GM21360 (cell line): ENCODE measurements around the gene KRTAP10-11.
"Not testable (repeated sequence)": the region's sequence is repeated elsewhere in the genome, so short reads cannot be mapped to it uniquely, and the experiment has no call there.

ENCODE experiments used
- ATAC-seq: cut with Tn5 transposase; IDR thresholded peaks from one replicate; pipeline ENCODE4 v1.9.1; 2021; ENCODE audit warnings: mild to moderate bottlenecking, moderate library complexity; ENCODE audit not compliant: unreplicated experiment

KRTAP10-11 gene

DNA sequence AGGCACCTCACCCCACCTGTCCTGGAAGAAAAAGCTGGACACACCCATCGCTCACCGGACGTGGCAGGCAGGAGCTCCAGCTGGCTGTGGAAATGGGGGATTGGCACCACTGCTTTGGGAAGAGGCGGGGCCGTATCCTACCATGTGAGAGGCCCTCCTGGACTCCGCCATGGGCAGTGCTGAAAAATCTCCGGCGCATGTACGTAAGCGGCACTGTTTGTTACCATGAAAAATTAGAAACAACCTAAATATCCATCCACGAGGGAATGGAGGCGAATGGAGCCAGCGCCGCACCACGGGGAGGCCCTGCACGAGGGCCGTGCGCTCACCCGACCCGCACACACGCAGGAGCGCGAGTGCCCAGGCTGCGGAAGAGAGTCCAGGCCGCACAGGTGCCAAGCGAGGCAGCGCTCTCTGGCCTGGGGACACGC is 31.2 kb upstream of the KRTAP10-11 start:
- ATAC-seq = no peak

DNA sequence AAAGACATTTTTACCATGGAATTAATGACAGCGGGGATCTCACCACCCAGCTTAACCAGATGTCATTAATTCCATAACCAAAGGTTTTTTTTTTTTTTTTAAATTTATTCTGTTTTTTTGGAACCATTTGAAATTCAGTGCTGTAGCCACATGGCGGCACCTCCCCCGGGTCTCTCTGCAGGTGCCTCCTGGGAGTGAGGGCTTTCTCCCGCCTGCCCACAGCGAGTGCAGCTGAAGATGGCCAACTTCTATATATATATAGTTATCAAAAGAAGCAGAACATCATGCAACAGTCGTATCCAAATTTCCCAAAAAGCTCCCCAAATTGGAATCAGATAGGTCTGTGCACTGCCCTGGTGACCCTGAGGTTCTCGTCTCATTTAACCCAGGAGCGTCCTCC is 30.7 kb upstream of the KRTAP10-11 start:
- no peak for ATAC-seq

DNA sequence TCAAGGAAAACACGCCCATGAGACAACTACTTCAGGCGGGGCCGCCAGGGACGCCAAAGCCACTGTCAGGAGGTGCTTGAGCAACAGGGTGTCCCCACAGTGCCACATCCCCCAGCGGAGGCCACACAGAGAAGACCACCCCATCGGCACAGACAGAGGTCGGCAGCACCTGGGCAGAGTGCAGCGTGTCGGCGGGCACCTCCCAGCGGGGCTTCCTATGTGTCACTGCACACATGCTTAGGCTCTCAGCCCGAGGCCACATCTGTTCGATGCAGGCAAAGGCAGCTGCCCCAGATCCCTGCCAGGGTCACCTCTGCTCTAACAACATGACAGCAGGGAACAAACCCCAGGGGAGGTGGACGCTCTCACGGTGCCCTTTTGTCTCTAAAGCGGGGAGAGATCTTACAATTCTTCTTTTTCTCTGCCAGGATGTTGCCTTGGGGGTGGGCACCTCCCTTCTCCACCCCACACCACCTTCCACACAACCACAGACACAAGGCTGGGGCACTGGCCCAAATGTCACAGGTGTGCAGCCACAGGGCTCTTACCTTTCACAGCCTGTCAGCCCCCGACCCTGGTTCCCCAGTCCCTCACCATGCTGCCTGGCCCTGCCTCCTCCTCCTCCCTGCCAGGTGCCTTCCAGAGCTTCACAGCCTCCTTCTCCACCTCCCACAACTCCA is 30.2 kb upstream of the KRTAP10-11 start:
- ATAC-seq = no peak

DNA sequence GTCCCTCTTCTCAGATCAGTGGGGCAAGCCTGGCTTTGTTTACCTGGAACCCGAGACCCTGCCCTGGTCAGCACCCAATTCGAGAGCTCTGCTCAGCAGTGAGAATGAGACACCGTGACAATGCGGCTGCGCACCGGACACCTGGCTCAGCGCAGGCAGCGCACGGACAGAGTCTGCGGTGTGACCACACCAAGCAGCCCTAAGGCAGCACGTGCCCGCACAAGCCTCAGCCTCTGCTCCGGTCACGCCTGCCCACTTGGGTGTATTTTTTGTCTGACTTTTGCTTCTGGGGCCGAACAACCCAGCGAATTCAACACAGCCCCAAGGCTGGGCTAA is 29.7 kb upstream of the KRTAP10-11 start:
- ATAC-seq = no peak

DNA sequence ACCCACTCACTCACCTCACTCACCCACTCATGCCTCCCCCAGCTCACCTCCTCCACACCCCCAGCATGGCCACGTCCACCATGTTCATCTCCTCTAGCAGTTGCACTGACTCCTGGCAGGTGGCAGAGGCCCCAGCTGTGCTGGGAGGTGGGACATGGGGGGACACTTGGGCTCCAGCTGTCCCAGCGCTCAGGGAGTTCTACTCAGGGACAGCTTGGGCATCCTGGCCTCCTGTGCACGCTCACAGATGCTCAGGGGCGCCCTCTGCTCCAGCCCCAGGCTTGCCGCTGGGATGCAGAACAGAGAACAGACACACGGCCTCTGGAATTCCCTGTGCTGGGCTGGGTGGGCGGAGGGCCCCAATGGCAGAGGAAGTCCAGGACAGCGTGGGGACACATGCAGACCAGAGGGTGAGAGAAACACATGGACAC is 29.1 kb upstream of the KRTAP10-11 start:
- no peak for ATAC-seq

DNA sequence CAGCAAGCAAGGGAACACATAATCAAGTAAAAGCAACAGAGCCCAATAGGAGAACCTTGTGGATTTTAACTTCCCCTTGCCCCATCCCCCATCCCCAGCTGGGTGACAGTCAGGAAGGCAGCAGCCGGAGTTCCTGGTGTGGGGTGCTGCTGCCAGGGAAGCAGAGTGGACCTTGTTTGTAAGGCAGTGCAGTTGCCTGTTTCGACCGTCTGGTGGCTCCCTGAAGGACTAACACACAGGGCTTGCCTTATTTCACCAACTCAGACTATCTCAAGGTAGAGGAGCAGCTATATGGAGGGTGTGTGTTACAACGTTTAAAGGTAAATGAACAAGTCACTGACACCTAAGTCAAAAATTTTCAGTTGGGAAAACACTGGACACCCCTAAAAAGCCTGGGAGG is 27.7 kb upstream of the KRTAP10-11 start:
- no peak for ATAC-seq

DNA sequence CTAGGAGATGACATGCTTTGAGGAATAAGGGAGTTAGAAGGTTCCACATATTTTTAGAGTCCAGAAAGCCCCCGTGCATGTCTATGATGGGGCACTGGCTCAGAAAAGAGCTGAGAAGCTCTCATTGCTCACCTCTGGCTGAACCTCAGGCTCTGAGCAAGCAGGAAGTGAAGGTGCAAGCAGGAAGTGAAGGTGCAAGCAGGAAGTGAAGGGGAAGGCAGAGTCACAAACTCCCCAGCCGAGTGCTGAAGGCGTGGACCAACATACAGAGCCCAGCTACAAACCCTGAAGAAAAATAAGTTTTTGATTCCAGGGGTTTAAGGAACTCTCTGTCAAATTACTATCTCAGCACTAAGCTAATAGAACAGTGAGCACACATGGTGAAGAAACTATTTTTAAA is 27.3 kb upstream of the KRTAP10-11 start:
- no peak for ATAC-seq

DNA sequence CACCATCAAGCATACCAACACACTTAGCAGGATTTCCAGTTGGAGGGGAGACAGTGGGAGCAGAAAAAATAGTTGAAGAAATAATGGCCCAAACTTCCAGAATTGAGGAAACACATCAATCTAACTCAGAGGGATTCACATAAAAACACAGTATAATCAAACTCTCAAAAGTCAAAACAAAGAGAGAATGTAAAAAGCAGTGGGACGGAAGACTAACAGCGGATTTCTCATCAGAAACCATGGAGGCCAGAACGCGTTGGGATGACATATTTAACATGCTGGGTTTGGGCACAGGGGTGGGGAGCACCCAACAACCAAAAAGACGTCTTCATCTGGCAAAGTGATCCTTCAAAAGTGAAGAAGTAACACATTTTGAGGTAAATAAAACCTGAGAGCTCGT is 26.3 kb upstream of the KRTAP10-11 start:
- ATAC-seq = no peak

DNA sequence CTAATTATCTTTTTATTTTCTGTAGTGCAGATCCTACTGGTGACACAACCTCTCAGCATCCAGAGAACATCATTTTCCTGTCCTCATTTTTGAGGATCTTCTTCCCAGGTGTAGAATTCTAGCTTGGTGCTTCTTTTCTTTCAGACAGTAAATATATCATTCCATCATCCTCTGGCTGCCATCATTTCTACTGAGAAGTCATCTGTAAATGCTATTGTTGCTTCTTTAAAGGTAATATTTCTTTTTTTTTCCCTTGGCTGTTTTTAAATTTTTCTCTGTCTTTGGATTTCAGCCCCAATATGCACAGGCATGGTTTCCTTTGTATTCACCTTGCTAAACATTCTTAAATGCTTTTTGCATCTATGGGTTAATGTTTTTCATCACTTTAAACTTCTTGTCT is 22.6 kb upstream of the KRTAP10-11 start:
- no peak for ATAC-seq

DNA sequence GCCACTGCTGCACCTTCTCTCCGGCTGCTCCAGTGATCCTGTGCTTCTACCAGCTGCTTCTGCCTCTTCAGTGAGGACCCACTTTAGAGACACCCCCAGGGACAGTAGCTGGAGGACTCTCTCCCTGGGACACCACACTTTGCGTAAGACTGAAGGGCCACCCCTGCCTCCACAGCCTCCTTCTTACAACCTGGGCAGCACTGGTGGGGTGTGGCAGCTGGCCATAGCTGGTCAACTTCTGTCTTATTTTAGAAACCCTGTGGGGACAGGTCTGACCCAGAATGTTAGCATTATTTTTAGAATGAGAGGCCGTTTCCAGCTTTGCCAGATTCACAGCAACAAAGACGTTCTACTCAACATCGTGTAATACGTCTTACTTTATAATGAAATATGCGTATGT is 20.5 kb upstream of the KRTAP10-11 start:
- no peak for ATAC-seq

DNA sequence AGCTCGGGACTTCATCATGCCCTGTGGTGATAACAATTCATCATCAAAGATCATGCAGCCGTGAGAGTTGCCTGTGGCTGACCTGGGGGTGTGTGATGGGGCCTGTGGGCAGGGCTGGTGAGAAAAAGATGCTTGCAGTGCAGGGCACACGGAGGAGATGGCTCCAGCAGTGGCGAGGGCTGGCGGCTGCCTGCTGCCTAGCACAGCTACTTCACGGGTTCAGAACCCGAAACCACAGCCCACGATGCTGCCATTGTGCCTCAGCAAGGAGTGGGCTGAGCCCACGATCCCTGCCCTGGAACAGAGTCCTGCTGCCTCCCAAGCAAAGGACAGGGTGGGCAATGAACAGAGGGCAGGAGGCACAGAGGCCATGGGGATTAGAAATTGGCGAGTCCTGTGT is 20.0 kb upstream of the KRTAP10-11 start:
- ATAC-seq = no peak

DNA sequence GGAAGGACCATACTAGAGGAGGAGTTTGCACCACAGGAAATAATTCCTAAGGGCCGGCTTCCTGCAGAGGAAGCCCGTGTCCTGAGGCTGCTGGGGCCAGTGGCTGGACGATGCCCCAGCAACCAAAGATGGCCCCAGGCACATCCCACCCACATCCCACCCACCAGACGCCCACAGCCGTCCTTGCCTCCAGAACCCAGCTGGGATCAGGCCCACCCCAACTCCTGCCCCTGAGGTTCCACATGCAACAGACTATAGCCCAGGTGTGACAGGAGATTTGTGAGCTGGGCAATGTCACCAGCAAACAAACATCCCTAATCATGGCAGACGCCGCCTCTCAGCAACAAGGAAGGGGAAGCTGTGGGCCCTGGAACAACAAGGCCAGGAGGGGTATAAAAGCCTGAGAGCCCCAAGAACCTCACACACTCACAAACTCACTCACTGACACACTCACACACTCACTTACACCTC is 19.5 kb upstream of the KRTAP10-11 start, which contains the start of gene KRTAP10-9:
Gene KRTAP10-9, plus strand, starts transcription at position 421 of the 471 bp plus-strand sequence. CDS start 79 bp downstream, outside the sequence.
- ATAC-seq = no peak

DNA sequence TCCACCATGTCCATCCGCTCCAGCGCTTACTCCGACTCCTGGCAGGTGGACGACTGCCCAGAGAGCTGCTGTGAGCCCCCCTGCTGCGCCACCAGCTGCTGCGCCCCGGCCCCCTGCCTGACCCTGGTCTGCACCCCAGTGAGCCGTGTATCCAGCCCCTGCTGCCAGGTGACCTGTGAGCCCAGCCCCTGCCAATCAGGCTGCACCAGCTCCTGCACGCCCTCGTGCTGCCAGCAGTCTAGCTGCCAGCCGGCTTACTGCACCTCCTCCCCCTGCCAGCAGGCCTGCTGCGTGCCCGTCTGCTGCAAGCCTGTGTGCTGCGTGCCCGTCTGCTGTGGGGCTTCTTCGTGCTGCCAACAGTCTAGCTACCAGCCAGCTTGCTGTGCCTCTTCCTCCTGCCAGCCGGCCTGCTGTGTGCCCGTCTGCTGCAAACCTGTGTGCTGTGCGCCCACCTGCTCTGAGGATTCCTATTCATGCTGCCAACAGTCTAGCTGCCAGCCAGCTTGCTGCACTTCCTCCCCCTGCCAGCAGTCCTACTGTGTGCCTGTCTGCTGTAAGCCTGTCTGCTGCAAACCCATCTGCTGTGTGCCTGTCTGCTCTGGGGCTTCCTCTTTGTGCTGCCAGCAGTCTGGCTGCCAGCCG is 18.9 kb upstream of the KRTAP10-11 start:
- ATAC-seq = not testable (repeated sequence)

DNA sequence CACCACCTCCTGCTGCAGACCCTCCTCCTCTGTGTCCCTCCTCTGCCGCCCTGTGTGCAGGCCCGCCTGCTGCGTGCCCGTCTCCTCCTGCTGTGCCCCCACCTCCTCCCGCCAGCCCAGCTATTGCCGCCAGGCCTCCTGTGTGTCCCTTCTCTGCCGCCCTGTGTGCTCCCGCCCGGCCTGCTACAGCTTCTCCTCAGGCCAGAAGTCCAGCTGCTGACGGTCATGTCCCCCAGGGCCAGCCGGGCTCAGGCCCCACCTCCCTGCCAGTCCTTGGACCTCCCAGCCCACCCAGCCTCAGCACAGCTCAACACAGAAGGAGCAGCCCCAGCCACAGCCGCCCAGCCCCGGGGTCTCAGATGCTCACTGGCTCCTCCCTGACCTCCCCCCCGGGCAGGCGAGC is 18.4 kb upstream of the KRTAP10-11 start:
- not testable (repeated sequence) for ATAC-seq

DNA sequence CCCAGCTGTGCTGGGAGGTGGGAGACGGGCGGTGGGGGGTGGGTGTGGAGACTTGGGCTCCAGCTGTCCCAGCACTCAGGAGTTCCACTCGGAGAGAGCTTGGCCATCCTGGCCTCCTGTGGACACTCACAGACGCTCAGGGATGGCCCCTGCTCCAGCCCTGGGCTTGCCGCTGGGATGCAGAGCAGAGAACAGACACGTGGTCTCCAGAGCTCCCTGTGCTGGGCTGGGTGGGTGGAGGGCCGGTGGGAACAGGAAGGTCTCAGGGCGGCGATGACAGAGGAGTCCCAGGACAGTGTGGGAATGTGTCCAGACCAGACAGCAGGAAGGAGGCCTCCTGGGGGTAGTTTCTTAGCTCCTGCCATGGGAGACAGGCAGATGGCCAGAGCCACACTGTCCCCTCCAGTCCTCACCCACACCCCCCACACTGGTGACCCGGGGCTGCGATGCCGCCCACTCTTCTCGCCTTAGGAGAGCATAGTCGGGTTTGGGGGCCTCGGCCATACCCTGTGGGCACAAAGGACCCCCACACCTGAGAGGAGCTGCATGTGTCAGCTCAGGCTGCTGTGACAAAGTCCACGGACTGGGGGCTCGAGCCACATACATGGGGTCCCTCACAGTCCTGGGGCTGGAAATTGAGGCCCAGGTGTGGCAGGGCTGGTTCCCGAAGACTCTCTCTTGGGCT is 17.4 kb upstream of the KRTAP10-11 start:
- no peak for ATAC-seq

DNA sequence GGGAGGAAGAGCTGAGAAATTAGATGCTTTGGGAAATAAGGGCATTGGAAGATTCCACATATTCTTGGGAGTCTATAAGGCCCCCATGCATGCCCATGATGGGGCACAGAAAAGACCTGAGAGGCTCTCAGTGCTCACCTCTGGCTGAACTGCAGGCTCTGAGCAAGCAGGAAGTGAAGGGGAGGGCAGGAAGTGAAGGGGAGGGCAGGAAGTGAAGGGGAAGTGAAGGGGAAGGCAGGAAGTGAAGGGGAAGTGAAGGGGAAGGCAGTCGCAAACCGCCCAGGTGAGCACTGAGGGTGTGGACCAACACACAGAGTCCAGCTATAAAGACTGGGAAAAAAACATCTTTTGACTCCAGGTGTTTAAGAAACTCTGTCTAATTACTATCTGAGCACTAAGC is 15.8 kb upstream of the KRTAP10-11 start:
- no peak for ATAC-seq

DNA sequence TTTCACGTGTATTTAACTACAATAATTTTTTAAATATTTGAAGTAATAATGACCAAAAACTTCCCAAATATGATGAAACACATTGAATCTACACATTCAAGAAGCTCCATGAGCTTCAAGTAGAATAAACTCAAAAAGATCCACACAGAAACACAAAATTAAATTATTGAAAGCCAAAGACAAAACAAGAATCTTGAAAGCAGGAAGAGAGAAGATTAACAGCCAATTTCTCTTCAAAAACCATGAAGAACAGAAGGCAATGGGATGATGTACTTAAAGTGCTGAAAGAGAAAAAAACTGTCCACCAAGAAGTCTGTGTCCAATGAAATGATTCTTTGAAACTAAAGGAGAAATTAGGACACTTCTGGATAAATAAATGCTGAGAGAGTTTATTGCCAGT is 14.1 kb upstream of the KRTAP10-11 start:
- ATAC-seq = no peak

DNA sequence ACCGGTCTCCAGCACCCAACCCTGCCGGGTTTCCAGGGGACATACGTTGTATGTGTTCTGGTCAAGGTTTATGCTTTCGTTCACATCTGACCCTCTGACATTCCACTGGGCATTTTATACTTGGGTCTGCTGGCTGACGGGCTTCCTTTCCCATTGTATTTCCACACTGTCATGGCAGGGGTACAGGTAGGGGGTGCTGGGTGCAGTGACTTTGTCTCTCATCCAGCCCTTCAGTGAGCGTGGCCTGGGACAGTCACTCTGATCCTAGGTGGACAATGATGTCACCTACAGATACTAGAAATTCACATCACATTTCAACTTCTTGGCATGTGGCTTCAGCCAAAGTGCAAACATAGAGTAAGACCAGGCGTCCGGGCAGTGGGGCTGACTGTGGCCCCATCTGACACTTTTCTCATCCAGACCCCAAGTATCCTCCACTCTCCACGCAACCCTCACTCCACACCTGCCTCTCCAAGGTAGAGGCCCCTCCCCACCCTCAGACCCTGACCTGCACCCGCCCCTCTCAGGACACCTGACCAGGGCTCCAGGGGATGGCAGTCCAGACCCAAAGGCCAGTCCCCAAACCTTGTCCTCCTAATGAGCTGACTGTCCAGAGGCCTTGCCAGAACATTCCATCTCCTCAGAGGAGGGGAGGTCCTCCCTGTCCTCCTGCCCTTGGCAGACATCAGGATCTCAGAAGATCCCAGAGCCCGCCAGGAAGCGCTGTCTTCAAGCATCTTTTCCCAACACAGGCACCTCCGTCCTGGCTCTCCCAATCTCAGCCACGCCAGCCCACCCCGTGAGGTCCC is 9.8 kb upstream of the KRTAP10-11 start:
- ATAC-seq = no peak

DNA sequence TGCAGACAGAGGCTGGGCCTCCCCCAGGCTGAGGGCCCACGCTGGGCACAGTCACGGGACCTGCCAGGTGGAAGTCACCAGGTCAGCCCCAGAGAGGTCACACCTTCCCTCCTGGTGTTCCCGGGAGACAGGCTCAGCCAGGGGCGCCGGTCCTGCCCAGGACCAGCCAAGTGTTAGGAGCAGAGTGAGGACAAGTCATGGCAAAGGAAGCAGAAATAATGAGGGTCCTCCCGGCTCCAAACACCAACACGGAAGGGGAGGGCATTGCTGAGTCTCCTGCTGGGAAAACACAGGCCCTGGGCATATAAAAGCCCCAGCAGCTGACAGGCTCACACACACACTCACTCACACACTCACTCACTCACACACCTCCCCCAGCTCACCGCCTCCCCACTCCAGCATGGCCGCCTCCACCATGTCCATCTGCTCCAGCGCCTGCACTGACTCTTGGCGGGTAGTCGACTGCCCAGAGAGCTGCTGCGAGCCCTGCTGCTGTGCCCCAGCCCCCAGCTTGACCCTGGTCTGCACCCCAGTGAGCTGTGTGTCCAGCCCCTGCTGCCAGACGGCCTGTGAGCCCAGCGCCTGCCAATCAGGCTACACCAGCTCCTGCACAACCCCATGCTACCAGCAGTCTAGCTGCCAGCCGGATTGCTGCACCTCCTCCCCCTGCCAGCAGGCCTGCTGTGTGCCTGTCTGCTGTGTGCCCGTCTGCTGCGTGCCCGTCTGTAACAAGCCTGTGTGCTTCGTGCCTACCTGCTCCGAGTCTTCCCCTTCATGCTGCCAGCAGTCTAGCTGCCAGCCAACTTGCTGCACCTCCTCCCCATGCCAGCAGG is 9.0 kb upstream of the KRTAP10-11 start, which contains the start of gene KRTAP10-10:
Gene KRTAP10-10, plus strand, starts transcription at position 339 of the 833 bp plus-strand sequence. Its CDS starts 62 bp downstream, at position 401.
- ATAC-seq = no peak

DNA sequence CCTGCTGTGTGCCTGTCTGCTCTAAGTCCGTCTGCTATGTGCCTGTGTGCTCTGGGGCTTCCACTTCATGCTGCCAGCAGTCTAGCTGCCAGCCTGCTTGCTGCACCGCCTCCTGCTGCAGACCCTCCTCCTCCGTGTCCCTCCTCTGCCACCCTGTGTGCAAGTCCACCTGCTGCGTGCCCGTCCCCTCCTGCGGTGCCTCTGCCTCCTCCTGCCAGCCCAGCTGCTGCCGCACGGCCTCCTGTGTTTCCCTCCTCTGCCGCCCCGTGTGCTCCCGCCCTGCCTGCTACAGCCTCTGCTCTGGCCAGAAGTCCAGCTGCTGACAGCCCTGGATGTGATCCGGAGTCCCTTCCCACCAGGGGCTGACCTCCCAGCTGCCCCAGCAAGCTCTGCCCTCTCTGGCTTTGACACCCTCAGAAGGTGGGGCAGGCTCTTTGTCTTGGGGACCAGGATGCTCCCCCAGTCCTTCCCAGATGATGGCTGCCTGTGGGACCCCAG is 8.3 kb upstream of the KRTAP10-11 start:
- not testable (repeated sequence) for ATAC-seq
